Neuron (in vitro differentiated cells): ENCODE measurements around the gene MKLN1.

Experiments used
- H2AFZ ChIP-seq: one replicate; pipeline ENCODE4 v1.6.1; 2013; ENCODE audit warnings: low read depth, mild to moderate bottlenecking, inconsistent platforms, low read length, moderate library complexity
- H3K27me3 ChIP-seq: one replicate; pipeline ENCODE4 v1.6.1; 2013; ENCODE audit warnings: low read length; ENCODE audit not compliant: insufficient read depth
- H3K36me3 ChIP-seq: one replicate; pipeline ENCODE4 v1.6.1; 2013; ENCODE audit warnings: low read length; ENCODE audit not compliant: insufficient read depth
- H3K4me1 ChIP-seq: one replicate; pipeline ENCODE4 v1.6.1; 2013; ENCODE audit warnings: low read length; ENCODE audit not compliant: insufficient read depth
- H3K4me3 ChIP-seq: 2 replicates; pipeline ENCODE4 v1.5.1; 2013; ENCODE audit warnings: mild to moderate bottlenecking, low read length, moderate library complexity
- H3K9me3 ChIP-seq: one replicate; pipeline ENCODE4 v1.6.1; 2013; ENCODE audit warnings: low read length

The MKLN1 gene

GRCh38 chr7:131480384-131481315, 153.0 kb downstream of the MKLN1 start:
- Histone ChIP-seq H3K4me1 (no peaks in the 10 kb centered on the region), H3K27me3 (no peaks in the 10 kb centered on the region), H3K9me3 (no peaks in the 10 kb centered on the region), H3K36me3 (peaks cover 19% of the 10 kb centered on the region), H2AFZ (no peak overlapping the region), H3K4me3 (no peak overlapping the region)

- Histone ChIP-seq H3K4me1 (no peaks in the 10 kb centered on the region), H3K9me3 (no peaks in the 10 kb centered on the region), H2AFZ (no peak overlapping the region), H3K36me3 (peaks cover 23% of the 10 kb centered on the region), H3K27me3 (no peaks in the 10 kb centered on the region), H3K4me3 (no peak overlapping the region)
Measured at GRCh38 chr7:131482800-131483199, 155.1 kb downstream of the MKLN1 start.

GRCh38 chr7:131483586-131483985, 155.9 kb downstream of the MKLN1 start:
- Histone ChIP-seq H3K9me3 (no peaks in the 10 kb centered on the region), H3K36me3 (peaks cover 21% of the 10 kb centered on the region), H3K27me3 (no peaks in the 10 kb centered on the region), H3K4me1 (no peaks in the 10 kb centered on the region), H2AFZ (no peak overlapping the region), H3K4me3 (no peak overlapping the region)

GRCh38 chr7:131486346-131486745, 158.7 kb downstream of the MKLN1 start:
- no peak overlapping the region for H2AFZ ChIP-seq
- no peaks in the 10 kb centered on the region for H3K4me1 ChIP-seq
- peaks cover 22% of the 10 kb centered on the region for H3K36me3 ChIP-seq
- no peaks in the 10 kb centered on the region for H3K27me3 ChIP-seq
- H3K4me3 ChIP-seq = no peak overlapping the region
- no peaks in the 10 kb centered on the region for H3K9me3 ChIP-seq

- H3K36me3 ChIP-seq = peaks cover 27% of the 10 kb centered on the region
- H3K4me3 ChIP-seq = no peak overlapping the region
- no peaks in the 10 kb centered on the region for H3K4me1 ChIP-seq
- no peaks in the 10 kb centered on the region for H3K27me3 ChIP-seq
- H2AFZ ChIP-seq = no peak overlapping the region
- H3K9me3 ChIP-seq = no peaks in the 10 kb centered on the region
Measured at GRCh38 chr7:131487217-131487616, 159.5 kb downstream of the MKLN1 start.

- no peak overlapping the region for H3K4me3 ChIP-seq
- no peak overlapping the region for H2AFZ ChIP-seq
- H3K9me3 ChIP-seq = no peaks in the 10 kb centered on the region
- peaks cover 27% of the 10 kb centered on the region for H3K36me3 ChIP-seq
- H3K4me1 ChIP-seq = peaks cover under 1% of the 10 kb centered on the region
- no peaks in the 10 kb centered on the region for H3K27me3 ChIP-seq
Measured at GRCh38 chr7:131488361-131488760, 160.7 kb downstream of the MKLN1 start.

GRCh38 chr7:131489196-131489595, 161.5 kb downstream of the MKLN1 start:
- H3K4me3 ChIP-seq = no peak overlapping the region
- H3K4me1 ChIP-seq = peaks cover 4% of the 10 kb centered on the region
- H3K27me3 ChIP-seq = no peaks in the 10 kb centered on the region
- H3K9me3 ChIP-seq = no peaks in the 10 kb centered on the region
- H2AFZ ChIP-seq = no peak overlapping the region
- H3K36me3 ChIP-seq = peaks cover 31% of the 10 kb centered on the region

- H3K36me3 ChIP-seq = peaks cover 27% of the 10 kb centered on the region
- no peak overlapping the region for H2AFZ ChIP-seq
- H3K9me3 ChIP-seq = no peaks in the 10 kb centered on the region
- H3K27me3 ChIP-seq = no peaks in the 10 kb centered on the region
- no peak overlapping the region for H3K4me3 ChIP-seq
- H3K4me1 ChIP-seq = peaks cover 4% of the 10 kb centered on the region
Measured at GRCh38 chr7:131489881-131490280, 162.2 kb downstream of the MKLN1 start.

GRCh38 chr7:131493081-131493480, 165.4 kb downstream of the MKLN1 start:
- no peaks in the 10 kb centered on the region for H3K27me3 ChIP-seq
- H3K4me1 ChIP-seq = peaks cover 11% of the 10 kb centered on the region
- H3K9me3 ChIP-seq = no peaks in the 10 kb centered on the region
- peaks cover 31% of the 10 kb centered on the region for H3K36me3 ChIP-seq
- H3K4me3 ChIP-seq = no peak overlapping the region
- no peak overlapping the region for H2AFZ ChIP-seq

GRCh38 chr7:131493581-131493980, 165.9 kb downstream of the MKLN1 start:
- no peak overlapping the region for H3K4me3 ChIP-seq
- H3K4me1 ChIP-seq = peaks cover 11% of the 10 kb centered on the region
- no peaks in the 10 kb centered on the region for H3K9me3 ChIP-seq
- peaks cover 36% of the 10 kb centered on the region for H3K36me3 ChIP-seq
- no peaks in the 10 kb centered on the region for H3K27me3 ChIP-seq
- no peak overlapping the region for H2AFZ ChIP-seq

- no peak overlapping the region for H2AFZ ChIP-seq
- H3K4me1 ChIP-seq = peaks cover 11% of the 10 kb centered on the region
- H3K4me3 ChIP-seq = no peak overlapping the region
- H3K36me3 ChIP-seq = peaks cover 40% of the 10 kb centered on the region
- no peaks in the 10 kb centered on the region for H3K27me3 ChIP-seq
- H3K9me3 ChIP-seq = no peaks in the 10 kb centered on the region
Measured at GRCh38 chr7:131494182-131494581, 166.5 kb downstream of the MKLN1 start.

- no peaks in the 10 kb centered on the region for H3K9me3 ChIP-seq
- H3K27me3 ChIP-seq = no peaks in the 10 kb centered on the region
- H2AFZ ChIP-seq = no peak overlapping the region
- peaks cover 53% of the 10 kb centered on the region for H3K36me3 ChIP-seq
- peaks cover 17% of the 10 kb centered on the region for H3K4me1 ChIP-seq
- H3K4me3 ChIP-seq = no peak overlapping the region
Measured at GRCh38 chr7:131495669-131496498, 168.2 kb downstream of the MKLN1 start.

GRCh38 chr7:131497454-131497853, 169.8 kb downstream of the MKLN1 start:
- Histone ChIP-seq H3K4me3 (no peak overlapping the region), H3K27me3 (no peaks in the 10 kb centered on the region), H3K36me3 (peaks cover 63% of the 10 kb centered on the region), H3K9me3 (no peaks in the 10 kb centered on the region), H2AFZ (no peak overlapping the region), H3K4me1 (peaks cover 24% of the 10 kb centered on the region)
